Amygdala (tissue), 56 donors: Measurements from ENCODE around the gene NT5C1A.

Experiments used
- DNase-seq, 56 donors: peaks; one replicate each; lab custom pipeline; 2025; lab: John Stamatoyannopoulos, UW

The NT5C1A gene

DNA sequence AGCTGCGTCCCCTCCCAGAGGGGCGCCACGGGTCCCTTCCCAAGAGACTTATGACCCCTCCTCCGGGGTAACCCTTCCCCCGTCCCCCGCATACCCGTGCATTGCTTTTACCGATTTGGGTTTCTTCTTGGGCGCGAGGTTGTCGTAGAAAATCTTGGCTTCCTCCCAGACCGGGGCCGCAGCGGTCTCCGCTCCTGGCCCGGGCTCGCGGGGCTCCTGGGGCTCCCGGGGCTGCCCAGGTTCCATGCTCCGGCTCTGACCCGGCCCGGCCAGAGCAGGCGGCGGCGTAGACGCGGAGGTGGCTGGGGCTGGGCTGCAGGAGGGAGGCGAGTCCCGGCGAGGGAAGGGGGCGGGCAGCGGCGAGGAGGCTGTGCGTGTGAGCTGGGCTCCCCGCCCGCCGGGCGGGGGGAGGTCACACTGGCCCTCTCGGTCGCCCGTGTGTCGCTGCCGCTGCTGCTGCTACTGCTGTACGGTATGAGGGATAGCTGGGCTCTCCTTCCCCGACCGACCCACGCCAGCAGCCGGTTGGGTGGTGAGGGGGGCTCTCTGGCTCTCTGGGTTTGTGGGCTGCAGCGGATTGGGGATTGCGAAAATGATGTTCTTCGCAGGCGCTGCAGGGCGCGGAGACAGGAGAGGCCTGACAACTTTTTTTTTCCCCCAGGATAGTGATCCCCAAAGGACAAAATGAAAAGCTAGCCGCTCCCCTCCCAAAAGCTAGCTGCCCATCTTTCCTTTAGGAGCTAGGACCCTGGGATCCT, at the start of gene NT5C1A:
Gene NT5C1A (minus strand): TSS at position 315 of the 758 bp plus-strand sequence. CDS start 69 bp downstream, at position 246.
- peak in 23 of 56 donors; percentile 9 to 66 (median 34) for DNase-seq

DNA sequence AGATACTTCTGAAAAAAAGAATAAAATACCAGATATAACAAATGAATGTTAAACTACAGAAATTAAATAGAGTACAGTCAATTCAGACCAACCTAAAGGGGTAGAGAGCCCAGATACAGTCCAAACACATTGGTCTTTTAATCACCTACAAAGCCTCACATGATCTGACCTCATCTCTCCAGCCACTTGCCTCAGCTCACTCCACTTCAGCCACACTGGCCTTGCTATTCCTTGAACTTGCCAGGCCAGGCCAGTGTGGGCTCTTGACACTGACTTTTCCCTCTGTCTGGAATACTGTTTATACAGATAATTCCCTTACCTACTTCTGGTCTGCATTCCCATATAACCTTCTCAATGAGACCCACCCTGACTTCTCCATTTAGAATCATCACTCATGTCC, 49.8 kb upstream of the NT5C1A start:
- DNase-seq = no peak

DNA sequence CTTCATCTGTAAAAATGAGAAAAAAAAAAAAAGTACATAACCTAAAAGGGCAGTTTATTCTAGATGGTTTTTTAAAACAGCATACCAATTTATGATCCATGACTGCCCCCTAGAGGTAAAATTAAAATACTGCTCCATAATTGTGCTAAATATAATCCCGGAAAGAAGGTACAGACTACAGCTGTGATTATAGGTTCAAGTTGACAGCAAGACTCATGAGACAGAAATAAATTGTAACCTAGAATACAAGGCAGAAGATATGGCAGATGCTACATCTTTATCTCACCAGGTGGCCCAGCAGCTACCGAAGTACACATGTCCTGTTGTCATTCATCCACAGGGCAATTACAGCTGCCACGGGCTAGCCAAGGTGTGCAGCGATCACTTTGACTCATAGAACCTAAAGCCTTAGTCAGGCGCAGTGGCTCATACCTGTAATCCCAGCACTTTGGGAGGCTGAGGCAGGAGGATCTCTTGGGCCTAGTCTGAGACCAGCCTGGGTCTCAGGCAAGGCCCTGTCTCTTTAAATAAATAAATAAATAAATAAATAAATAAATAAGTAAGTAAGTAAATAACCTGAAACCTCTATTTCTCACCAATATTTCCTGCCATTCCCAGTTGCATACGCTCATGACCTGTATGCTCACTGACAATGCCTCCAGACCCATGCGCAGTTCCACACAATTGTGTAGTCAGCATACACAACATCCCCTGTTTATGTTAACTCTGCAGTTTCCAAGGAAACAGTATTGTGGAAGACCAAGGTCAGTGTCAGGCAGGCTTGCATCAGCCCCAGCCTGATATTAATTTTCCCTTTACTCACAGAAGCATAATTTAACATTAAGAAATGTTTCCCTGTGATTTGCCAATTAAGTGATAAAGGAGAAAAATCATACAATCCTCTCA, 48.4 kb upstream of the NT5C1A start:
- DNase-seq = peak in 1 of 56 donors; percentile 13

DNA sequence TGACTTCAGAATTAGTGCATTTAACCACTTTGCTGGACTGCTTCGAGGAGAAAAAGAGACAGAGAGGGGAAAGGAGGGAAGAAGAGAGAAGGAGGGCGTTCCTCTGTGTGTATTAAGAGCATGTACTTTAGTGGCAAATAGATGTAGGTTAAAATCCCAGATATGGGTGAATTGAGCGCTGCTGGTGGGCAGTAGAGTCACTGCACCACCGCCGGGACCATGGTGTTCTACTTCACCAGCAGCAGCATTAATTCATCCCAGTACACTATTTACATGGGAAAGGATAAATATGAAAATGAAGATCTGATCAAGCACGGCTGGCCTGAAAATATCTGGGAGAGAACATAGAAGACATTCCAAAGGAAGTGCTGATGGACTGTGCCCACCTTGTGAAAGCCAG, 45.9 kb upstream of the NT5C1A start:
- no peak for DNase-seq

DNA sequence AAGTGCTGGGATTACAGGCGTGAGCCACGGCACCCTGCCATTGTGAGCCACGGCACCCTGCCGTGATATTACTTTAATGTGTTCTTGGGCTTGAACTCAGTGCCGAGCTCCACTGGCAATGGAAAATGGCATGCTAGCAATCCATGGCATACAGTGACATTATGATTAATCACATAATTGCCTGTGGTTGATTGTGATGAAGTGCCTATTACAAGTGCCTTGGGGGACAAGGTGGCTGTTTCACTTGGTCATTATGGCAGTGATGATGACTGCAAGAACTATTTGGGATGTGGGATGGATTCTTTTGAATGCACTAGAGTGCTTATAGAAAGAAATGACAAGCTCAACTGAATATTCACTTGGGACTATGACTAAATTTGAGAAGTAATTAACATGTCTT, 41.6 kb upstream of the NT5C1A start:
- no peak for DNase-seq

DNA sequence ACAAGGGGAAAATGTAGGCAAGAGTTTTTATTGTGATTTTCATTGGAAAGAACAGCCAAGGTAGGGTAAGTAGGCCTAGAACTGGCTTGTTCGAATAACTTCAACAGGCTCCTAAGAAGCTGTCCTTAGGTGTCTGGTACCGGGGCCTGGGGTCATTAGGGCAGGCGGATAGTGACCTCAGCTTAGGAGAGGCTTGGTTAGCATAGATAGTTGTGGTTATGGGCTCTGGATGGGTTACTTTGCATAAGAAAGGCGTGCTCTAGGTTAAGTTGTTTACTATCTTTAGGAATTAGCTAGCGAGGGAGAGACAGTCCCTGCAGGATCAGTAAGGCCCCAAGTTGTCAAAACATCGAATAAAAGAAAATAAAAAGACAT, 40.0 kb upstream of the NT5C1A start:
- no peak for DNase-seq

DNA sequence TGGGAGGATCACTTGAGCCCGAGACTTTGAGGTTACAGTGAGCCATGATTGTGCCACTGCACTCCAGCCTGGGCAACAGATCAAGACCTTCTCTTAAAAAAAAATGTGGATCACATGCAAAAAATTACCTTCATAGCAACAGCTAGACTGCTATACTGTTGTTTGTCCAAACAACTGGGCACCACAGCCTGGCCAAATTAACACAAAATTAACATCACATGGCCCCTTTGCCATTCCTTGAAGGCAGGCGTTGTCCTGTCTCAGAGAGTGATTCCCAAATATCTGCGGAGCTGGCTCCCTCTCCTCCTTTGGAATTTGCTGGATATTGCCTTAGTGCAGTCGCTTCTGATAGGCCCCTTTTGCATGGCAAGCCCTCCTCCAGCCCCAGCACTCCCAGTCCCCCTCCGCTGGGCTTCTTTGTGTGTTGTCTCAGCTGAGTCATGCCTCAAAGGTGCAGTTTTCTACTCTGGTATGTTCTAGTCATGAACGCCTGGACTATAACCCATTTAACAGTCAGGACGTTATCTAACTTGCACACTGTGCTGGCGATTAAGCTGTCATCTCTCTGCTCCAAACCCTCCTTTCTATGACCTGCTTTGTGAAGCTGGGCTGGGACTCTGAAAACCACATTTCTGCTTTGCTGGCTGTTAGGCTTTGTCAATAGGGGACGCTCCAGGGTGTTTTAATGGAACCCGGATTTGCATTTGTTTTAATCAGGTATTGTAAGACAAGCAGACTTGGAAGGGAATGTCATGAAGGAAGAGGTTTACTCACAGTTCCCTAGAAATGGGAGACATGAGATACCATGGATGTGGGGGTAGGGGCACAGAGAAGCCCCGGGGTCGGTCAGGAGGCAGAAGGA, 39.4 kb upstream of the NT5C1A start:
- no peak for DNase-seq

DNA sequence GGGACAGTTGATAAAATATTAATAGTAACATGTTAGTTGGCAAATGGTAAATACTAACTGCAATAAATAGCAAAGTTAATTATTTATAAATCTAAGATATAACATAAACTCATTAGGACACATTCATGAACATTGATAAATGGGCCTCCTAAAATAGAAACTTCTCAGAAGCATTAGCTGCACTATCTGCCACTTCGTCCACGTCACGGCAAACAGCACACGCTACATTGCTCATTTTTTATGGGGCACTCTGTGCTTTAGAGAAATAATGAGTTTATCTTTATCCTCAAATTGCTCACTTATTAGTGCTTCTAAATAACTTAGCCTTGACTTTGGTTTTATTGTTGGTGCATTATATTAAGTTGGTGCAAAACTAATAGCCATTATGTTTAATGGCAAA, 35.6 kb upstream of the NT5C1A start:
- DNase-seq = no peak

DNA sequence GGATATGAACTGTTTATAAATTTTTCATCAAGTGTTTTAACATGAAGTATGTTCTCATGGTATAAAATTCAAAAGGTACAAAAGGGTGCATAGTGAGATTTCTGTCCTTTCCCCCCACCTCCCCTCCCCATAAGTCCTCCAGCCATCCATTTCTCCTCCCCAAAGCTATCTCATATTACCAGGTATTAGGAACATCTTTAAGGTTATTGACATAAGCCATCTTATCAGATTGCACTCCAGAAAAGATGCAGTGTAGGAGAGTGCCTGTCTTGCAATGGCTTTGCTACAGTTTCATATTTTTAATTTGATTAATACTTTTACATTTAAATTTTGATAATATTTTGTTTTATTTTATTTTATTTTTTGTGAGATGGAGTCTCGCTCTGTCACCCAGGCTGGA, 32.9 kb upstream of the NT5C1A start:
- no peak for DNase-seq

DNA sequence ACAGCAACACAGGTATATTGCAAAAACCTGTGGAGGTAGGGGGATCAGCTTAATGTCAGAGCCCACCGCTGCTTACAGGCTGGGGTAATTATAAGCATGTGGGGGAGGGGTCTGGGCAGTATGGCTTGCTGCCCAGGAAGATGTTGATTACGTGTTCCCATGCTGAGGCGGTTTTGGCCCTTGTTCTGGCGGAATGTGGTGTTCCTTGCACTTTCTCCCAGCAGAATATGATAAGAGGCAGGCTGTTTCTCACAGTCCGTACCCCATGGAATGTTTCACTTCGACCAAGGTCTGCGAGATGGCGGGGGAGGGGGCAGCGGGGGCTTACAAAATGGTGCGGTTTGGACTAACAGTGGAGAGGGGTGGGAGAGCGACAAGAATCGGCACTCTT, 29.1 kb upstream of the NT5C1A start:
- no peak for DNase-seq

DNA sequence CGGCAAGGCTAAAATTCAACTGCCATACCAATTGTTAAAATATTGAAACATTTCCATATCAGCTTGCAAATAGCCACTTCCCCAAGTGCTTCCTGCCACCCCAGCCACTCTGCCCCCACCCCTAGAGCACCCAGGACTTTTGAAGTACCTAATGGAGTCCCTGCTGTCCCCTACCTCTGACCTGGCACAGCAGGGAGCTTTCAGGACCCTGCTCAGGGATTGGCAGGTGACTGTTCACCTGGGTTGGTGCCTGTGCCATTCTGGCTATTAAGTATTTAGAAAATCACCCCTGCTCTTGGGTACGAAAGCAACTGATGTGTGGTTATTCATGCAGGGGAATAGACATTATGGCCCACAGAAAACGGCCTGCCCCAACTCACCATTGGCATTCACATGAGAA, 28.4 kb upstream of the NT5C1A start:
- no peak for DNase-seq

DNA sequence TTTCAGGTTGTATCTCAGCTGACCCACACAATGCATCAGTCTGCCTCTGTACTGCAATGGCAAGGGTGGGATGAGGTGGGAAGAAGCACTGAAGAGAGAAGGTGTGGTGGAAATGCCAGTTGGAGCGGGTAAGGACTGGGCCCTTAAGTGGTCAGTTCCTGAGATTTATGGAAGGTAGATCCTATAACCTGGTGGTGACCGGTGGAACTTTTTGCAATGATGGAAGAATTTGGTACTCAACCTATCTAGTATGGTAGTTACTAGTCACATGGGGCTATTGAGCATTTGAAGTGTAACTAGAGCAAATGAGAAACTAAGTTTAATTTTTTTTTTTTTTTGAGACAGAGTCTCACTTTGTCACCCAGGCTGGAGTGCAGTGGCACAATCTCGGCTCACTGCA, 27.5 kb upstream of the NT5C1A start:
- DNase-seq = no peak

DNA sequence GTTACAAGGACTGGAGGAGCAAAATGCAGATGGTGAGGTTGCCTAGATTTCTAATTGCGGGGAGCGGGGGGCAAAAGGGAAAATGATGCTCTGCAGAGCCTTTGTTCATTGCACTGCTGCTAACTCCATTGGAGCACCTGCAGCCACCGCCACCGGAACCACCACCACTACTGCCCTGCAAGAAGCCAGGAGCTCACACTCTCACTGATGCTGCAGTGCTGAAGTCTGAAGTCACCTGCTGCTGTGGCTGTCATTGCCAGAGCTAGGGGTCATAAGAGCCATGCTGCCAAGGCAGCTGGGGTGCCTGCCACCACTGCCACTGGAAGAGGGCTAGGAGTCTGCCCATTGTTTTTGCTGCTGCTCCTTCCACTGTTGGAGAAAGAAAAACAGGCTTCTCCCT, 26.7 kb upstream of the NT5C1A start:
- DNase-seq = no peak

DNA sequence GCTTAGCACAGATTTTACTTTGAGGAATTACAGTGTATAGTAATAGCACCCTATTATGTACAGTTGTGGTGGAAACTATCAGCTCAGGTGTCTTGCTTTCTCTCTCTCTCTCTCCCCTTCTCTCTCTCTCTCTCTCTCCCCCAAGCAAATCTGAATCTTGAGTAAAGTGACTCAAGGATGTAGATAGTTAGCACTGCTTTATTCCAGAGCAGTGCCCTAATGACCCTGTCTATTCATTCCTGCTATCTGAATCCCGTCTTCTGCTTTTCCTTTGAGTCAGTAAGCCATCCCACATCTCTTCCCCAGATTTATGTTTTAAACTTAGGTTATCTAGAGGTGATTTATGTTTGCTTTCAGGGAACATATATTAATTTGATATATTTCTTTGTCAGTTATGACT, 24.5 kb upstream of the NT5C1A start:
- DNase-seq = no peak

DNA sequence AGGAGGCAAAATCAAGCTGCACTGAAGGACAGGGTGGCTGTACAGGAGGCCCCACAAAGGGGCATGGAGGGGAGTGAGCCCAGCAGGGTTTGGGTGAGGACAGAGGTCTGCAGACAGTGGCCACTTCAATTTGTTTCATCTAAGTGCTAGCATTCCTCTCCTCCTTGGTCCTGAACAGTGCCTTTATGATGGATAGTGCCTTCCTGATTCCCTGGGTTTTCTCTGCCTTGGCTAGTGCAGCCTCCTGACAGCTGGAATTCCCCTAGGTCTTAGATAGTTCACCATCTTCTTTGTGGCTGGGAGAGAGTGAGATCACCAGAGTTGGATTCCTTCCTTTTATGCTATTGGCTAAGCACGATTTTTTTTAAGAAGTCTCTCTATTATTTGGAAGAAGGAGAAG, 23.1 kb upstream of the NT5C1A start:
- no peak for DNase-seq

DNA sequence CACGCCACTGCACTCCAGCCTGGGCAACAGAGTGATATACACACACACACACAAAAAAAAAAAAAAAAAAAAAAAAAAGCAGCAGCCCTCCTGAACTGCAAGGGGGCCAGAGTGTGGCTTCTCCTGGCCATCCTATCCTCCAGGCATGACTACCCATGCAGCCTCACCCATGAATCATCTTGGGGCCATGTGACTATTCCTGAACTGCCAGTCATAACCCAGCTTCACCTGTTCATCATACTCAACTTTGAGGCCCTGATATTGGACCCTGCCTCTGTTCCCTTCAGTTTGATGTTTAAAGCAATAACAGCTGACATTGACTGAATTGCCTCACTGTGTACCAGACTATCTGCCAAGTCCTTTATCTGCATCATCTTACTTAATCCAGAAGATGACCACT, 22.1 kb upstream of the NT5C1A start:
- no peak for DNase-seq

DNA sequence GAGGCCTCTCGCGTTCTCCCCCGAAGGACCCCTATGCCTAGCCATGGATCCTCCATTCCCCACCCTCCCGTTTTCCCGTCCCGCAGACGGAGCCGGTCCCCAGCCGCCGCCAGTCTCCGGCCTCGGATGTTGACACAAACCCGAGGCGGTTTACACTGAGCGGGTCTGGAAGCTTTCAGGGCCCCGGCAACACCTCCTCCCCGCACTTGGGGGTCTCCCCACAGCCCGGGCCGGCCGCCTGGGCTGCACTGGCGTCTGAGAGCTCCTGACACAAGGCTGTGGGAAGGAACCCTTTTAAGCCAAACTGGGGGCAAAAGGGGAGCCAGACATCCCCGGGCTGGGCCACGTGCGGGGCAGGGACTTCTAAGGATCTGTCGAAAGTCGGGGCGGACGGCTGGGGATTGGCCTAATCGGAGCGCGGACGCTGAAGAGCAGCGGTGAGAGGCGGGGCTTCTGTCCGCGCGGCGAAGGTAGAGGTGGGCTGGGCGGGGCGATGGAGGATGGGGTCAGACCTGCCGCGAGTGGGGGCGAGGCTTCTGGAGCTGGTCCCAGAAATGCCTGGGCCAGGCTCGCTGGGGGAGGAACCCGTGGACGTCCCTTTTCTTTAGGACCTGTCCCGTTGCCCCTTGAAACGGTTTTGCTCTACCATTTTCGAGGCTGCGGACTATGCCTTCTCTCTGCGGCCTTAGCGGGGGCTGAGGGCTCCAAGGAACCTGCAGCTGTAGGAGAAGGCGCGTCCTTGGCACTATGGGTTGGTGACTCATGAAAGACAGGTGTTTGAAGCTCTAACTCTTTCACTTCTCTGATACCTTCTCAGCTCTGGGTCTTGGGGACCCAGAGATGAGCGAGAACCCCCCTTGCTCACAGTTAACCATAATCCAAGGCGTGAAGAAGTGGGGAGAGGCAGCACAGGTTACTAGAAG, 20.5 kb upstream of the NT5C1A start:
- DNase-seq = peak in 6 of 56 donors; percentile 28 to 56 (median 38)

DNA sequence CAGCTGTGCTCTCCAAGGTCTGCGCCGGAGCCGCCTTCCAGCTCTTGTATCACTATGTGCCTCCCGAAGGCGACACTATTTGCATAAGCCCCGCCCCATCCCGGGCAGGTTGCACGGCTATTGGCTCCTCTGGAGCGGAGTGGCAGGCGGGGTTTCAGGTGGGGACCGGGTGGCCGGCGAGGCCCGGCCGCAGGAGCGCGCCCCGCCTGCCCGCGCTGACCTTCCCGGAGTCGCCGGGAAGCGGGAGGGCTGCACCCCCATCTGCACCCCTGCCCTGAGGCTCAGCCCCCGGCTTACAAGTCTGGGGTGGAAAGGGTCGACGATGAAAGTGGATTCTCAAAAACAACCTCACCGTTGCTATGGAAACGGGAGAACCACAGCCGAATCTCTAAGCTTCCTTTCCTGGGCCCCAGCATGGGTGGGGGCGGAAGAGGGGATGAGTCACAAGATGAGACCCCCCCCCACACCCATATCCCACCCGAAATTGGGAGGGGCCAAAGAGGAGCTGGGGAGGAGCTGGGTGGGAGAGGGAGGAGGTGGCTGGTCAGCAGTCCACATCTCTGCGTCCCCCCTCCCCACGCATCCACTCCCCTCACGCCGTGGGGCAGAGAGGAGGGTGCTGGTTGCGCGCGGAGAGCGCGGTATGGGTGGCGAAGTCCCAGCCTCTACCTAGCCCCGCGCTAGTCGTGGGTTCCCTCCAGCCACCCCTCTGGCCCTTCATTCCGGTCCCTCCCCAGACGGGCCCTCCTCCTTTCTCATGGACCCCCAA, 19.7 kb upstream of the NT5C1A start, which contains the start of gene HPCAL4:
Gene HPCAL4 (minus strand): TSS at position 51 of the 769 bp plus-strand sequence. CDS start 6,830 bp downstream, outside the sequence.
- peak in 55 of 56 donors; percentile 15 to 90 (median 75) for DNase-seq
